SK-N-SH (cell line): ENCODE measurements around the gene BGN.

Experiments used
- EP300 ChIP-seq, 2 experiments: IDR thresholded peaks; 2 replicates each; pipeline versions ENCODE4 v1.4.0 to v1.6.1; 2012; ENCODE audit warnings: borderline replicate concordance in 1 of 2, low read depth in 1 of 2, low read length in 1 of 2
- EZH2phosphoT487 ChIP-seq: fragments of 200-600 bp; sonication (generic); IDR thresholded peaks from 2 replicates; pipeline ENCODE4 v1.6.1; 2017; ENCODE audit warnings: low read depth, mixed run types, mild to moderate bottlenecking, antibody characterized with exemption, moderate library complexity, borderline replicate concordance
- FOSL2 ChIP-seq: IDR thresholded peaks from 2 replicates; pipeline ENCODE4 v1.4.0; 2012; ENCODE audit warnings: low read depth, mild to moderate bottlenecking, moderate library complexity, borderline replicate concordance
- GATA2 ChIP-seq: sonication (generic); formaldehyde crosslinking; IDR thresholded peaks from 2 replicates; pipeline ENCODE4 v1.5.0; 2020; ENCODE audit warnings: mild to moderate bottlenecking, missing genetic modification reagents
- JUND ChIP-seq: IDR thresholded peaks from 2 replicates; pipeline ENCODE4 v1.4.0; 2012
- NRF1 ChIP-seq: IDR thresholded peaks from 2 replicates; pipeline ENCODE4 v1.6.1; 2012; ENCODE audit warnings: low read depth, mild to moderate bottlenecking, low read length
- SIN3A ChIP-seq: IDR thresholded peaks from 2 replicates; pipeline ENCODE4 v1.6.1; 2012; ENCODE audit warnings: low read depth, mild to moderate bottlenecking, low read length, moderate library complexity, borderline replicate concordance
- SMC3 ChIP-seq: IDR thresholded peaks from 2 replicates; pipeline ENCODE4 v1.6.1; 2012; ENCODE audit warnings: low read depth, low read length, improper control_type of control experiment
- TCF12 ChIP-seq: IDR thresholded peaks from 2 replicates; pipeline ENCODE4 v1.4.0; 2012
- YY1 ChIP-seq: IDR thresholded peaks from 2 replicates; pipeline ENCODE4 v1.4.0; 2012; ENCODE audit warnings: low read depth, mild to moderate bottlenecking
- TF ChIP-seq, protein P1 (sequence below): IDR thresholded peaks from 2 replicates; pipeline ENCODE4 v1.4.0; 2012; ENCODE audit warnings: low read depth
- TF ChIP-seq, protein P2 (sequence below): fragments of 200-600 bp; sonication (generic); IDR thresholded peaks from 2 replicates; pipeline ENCODE4 v1.6.1; 2017; ENCODE audit warnings: antibody characterized with exemption, mild to moderate bottlenecking, moderate library complexity
- TF ChIP-seq, protein P3 (sequence below): IDR thresholded peaks from 2 replicates; pipeline ENCODE4 v1.4.0; 2012; ENCODE audit warnings: low read depth, borderline replicate concordance

DNA sequence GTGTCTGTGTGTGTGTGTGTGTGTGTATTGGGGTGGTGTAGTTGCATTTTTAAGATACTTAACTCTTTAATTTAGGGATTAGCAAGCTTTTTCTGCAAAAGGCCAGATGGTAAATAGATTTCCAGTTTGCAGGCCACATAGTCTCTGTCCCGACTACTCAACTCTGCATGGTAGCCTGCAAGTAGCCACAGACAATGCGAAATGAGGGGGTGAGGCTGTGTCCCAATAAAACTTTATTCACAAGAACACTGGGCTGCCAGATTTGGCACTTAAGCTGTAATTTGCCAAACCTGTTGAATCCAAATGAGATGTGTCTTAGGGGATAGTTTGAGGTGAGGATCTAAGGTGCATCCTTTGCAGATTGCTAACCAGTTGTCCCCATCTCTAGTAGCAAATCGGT is 29.5 kb downstream of the BGN start:
- TF ChIP-seq SMC3 (no peak), NRF1 (no peak), EZH2phosphoT487 (no peak), EP300 (IDR thresholded peaks at IDR 0.05; ENCODE audit: borderline replicate concordance in 1 of 2, low read depth in 1 of 2, low read length in 1 of 2) (no peak), FOSL2 (no peak), GATA2 (no peak), TCF12 (no peak), SIN3A (no peak), YY1 (no peak), JUND (no peak)
- TF ChIP-seq, protein P1, sequence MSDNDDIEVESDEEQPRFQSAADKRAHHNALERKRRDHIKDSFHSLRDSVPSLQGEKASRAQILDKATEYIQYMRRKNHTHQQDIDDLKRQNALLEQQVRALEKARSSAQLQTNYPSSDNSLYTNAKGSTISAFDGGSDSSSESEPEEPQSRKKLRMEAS: no peak
- TF ChIP-seq, protein P2, sequence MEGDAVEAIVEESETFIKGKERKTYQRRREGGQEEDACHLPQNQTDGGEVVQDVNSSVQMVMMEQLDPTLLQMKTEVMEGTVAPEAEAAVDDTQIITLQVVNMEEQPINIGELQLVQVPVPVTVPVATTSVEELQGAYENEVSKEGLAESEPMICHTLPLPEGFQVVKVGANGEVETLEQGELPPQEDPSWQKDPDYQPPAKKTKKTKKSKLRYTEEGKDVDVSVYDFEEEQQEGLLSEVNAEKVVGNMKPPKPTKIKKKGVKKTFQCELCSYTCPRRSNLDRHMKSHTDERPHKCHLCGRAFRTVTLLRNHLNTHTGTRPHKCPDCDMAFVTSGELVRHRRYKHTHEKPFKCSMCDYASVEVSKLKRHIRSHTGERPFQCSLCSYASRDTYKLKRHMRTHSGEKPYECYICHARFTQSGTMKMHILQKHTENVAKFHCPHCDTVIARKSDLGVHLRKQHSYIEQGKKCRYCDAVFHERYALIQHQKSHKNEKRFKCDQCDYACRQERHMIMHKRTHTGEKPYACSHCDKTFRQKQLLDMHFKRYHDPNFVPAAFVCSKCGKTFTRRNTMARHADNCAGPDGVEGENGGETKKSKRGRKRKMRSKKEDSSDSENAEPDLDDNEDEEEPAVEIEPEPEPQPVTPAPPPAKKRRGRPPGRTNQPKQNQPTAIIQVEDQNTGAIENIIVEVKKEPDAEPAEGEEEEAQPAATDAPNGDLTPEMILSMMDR: no peak
- TF ChIP-seq, protein P3, sequence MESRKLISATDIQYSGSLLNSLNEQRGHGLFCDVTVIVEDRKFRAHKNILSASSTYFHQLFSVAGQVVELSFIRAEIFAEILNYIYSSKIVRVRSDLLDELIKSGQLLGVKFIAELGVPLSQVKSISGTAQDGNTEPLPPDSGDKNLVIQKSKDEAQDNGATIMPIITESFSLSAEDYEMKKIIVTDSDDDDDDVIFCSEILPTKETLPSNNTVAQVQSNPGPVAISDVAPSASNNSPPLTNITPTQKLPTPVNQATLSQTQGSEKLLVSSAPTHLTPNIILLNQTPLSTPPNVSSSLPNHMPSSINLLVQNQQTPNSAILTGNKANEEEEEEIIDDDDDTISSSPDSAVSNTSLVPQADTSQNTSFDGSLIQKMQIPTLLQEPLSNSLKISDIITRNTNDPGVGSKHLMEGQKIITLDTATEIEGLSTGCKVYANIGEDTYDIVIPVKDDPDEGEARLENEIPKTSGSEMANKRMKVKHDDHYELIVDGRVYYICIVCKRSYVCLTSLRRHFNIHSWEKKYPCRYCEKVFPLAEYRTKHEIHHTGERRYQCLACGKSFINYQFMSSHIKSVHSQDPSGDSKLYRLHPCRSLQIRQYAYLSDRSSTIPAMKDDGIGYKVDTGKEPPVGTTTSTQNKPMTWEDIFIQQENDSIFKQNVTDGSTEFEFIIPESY: no peak
